Measurements from ENCODE around the gene HAO1. TPM values are rescaled to one million over a fixed set of nuclear protein-coding genes. Genes with fewer than 3 reads are reported as not detected.

Gene HAO1
- polyA plus RNA-seq, 1 donor (not counting 4 experiments of a cell fraction or from before 2014, with no cell fraction given), result not detected

DNA sequence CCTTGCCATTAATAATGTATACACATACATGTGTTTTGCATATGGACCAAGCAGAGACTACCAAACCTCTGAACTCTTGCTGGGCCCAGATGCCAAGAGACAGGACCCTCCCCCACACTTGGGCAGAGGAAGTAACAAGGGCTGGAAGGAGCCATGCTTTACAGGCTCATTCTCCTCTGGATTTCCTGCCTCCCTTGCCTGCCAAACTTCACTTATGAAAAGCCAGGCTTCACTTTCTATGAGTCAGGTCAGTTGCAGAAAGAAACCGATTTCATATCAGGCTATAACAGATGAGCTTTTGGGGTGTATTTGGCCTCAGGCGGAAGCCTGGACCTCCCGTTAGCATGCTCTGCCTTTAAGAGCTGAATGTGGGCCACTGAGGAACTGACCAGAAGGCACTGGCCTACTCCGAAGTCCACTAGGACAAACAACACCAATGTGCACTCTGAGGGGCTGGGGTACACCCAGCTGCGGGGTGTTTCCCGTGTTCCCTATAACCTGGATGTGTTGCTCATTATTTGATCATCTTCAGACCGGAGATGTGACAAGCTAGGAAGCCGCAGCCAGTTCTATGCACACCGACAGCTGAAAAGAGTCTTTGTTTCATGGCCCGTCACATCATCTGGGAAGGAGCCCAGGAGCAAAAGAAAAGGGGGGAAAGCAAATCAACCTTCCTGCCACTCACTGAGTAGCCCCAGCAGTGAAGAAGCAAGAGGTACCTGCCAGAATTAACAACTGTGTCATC is 28.5 kb downstream of the HAO1 start:
- H3K79me2 ChIP-seq (ENCODE audit: control insufficient read depth, insufficient read depth, low read length), result no peaks in the 10 kb centered on the region
- no peak for TF ChIP-seq EZH2 (IDR thresholded peaks at IDR 0.05; ENCODE audit: low read length)
- TF ChIP-seq, protein P1, sequence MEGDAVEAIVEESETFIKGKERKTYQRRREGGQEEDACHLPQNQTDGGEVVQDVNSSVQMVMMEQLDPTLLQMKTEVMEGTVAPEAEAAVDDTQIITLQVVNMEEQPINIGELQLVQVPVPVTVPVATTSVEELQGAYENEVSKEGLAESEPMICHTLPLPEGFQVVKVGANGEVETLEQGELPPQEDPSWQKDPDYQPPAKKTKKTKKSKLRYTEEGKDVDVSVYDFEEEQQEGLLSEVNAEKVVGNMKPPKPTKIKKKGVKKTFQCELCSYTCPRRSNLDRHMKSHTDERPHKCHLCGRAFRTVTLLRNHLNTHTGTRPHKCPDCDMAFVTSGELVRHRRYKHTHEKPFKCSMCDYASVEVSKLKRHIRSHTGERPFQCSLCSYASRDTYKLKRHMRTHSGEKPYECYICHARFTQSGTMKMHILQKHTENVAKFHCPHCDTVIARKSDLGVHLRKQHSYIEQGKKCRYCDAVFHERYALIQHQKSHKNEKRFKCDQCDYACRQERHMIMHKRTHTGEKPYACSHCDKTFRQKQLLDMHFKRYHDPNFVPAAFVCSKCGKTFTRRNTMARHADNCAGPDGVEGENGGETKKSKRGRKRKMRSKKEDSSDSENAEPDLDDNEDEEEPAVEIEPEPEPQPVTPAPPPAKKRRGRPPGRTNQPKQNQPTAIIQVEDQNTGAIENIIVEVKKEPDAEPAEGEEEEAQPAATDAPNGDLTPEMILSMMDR (optimal IDR thresholded peaks at IDR 0.05 in 1 of 3, IDR thresholded peaks at IDR 0.05 in 1 of 3, conservative IDR thresholded peaks at IDR 0.05 in 1 of 3; ENCODE audit: extremely low read depth in 1 of 3, insufficient read depth in 2 of 3, low read length in 3 of 3), result no peak
- no peaks in the 10 kb centered on the region for H3K36me3 ChIP-seq (ENCODE audit: control insufficient read depth in 2 of 2, extremely low read depth in 1 of 2, insufficient read depth in 2 of 2, low read length in 2 of 2)
- no peak overlapping the region for H3K9ac ChIP-seq (ENCODE audit: control insufficient read depth, extremely low read depth, insufficient read depth, low read length)
- no peaks in the 10 kb centered on the region for H3K27me3 ChIP-seq (ENCODE audit: control insufficient read depth, extremely low read depth, insufficient read depth, low read length)
- H4K20me1 ChIP-seq (ENCODE audit: control insufficient read depth, extremely low read depth, insufficient read depth, low read length), result no peaks in the 10 kb centered on the region
- no peaks in the 10 kb centered on the region for H3K9me3 ChIP-seq (ENCODE audit: control insufficient read depth, low read depth, low read length)
- H3K9me1 ChIP-seq (ENCODE audit: control insufficient read depth, extremely low read depth, insufficient read depth, low read length), result no peaks in the 10 kb centered on the region
- no peak overlapping the region for H3K4me3 ChIP-seq (ENCODE audit: control insufficient read depth in 2 of 3, extremely low read depth in 1 of 3, insufficient read depth in 2 of 3, low read depth in 1 of 3, low read length in 3 of 3)
- FAIRE-seq (no peak), DNase-seq (ENCODE audit: low read depth, low spot score) (no peak)
- dilution Hi-C loops (cut with MboI; ENCODE audit: extremely low pct_ligation_motif_present, low sequenced_read_pairs), result no loop called here
- H3K4me2 ChIP-seq (ENCODE audit: control insufficient read depth, extremely low read depth, insufficient read depth, low read depth, low read length), result no peak overlapping the region
- H3K4me1 ChIP-seq (ENCODE audit: control insufficient read depth, extremely low read depth, insufficient read depth, low read length), result no peaks in the 10 kb centered on the region
- H2AFZ ChIP-seq (ENCODE audit: control insufficient read depth, low read length), result no peak overlapping the region
- no peak overlapping the region for H3K27ac ChIP-seq (ENCODE audit: control insufficient read depth, insufficient read depth, low read length)

DNA sequence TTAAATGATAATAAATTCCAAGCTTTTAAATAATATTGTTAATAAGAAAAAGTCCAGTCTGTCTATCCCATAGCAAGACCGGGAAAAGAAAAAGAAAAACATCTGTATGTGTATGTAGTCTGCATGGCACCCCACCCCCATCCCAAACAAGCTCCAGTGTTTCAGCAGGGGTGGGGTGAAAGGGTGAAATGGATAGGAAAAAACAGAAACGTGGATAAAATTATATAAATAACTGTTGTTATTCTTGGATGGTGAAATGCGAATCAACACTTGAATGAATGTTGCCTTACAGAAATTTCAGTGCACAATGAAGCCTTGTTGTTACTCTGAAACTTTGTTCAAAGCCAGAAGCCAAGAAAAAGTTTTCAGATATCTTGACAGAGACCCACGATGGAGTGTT is 31.4 kb downstream of the HAO1 start:
- DNase-seq (ENCODE audit: low read depth, low spot score) (no peak), FAIRE-seq (no peak)
- no peaks in the 10 kb centered on the region for H3K79me2 ChIP-seq (ENCODE audit: control insufficient read depth, insufficient read depth, low read length)
- H3K9me1 ChIP-seq (ENCODE audit: control insufficient read depth, extremely low read depth, insufficient read depth, low read length), result no peaks in the 10 kb centered on the region
- no peaks in the 10 kb centered on the region for H3K27me3 ChIP-seq (ENCODE audit: control insufficient read depth, extremely low read depth, insufficient read depth, low read length)
- no peaks in the 10 kb centered on the region for H4K20me1 ChIP-seq (ENCODE audit: control insufficient read depth, extremely low read depth, insufficient read depth, low read length)
- H3K27ac ChIP-seq (ENCODE audit: control insufficient read depth, insufficient read depth, low read length), result no peak overlapping the region
- no peaks in the 10 kb centered on the region for H3K36me3 ChIP-seq (ENCODE audit: control insufficient read depth in 2 of 2, extremely low read depth in 1 of 2, insufficient read depth in 2 of 2, low read length in 2 of 2)
- TF ChIP-seq EZH2 (IDR thresholded peaks at IDR 0.05; ENCODE audit: low read length), result no peak
- TF ChIP-seq, protein P1 (optimal IDR thresholded peaks at IDR 0.05 in 1 of 3, IDR thresholded peaks at IDR 0.05 in 1 of 3, conservative IDR thresholded peaks at IDR 0.05 in 1 of 3; ENCODE audit: extremely low read depth in 1 of 3, insufficient read depth in 2 of 3, low read length in 3 of 3), result no peak
- no peaks in the 10 kb centered on the region for H3K4me1 ChIP-seq (ENCODE audit: control insufficient read depth, extremely low read depth, insufficient read depth, low read length)
- dilution Hi-C loops (cut with MboI; ENCODE audit: extremely low pct_ligation_motif_present, low sequenced_read_pairs), result no loop called here
- no peak overlapping the region for H2AFZ ChIP-seq (ENCODE audit: control insufficient read depth, low read length)
- no peak overlapping the region for H3K9ac ChIP-seq (ENCODE audit: control insufficient read depth, extremely low read depth, insufficient read depth, low read length)
- no peaks in the 10 kb centered on the region for H3K9me3 ChIP-seq (ENCODE audit: control insufficient read depth, low read depth, low read length)
- no peak overlapping the region for H3K4me3 ChIP-seq (ENCODE audit: control insufficient read depth in 2 of 3, extremely low read depth in 1 of 3, insufficient read depth in 2 of 3, low read depth in 1 of 3, low read length in 3 of 3)
- H3K4me2 ChIP-seq (ENCODE audit: control insufficient read depth, extremely low read depth, insufficient read depth, low read depth, low read length), result no peak overlapping the region
